HepG2 (cell line): Measurements from ENCODE around the gene PRR29.

Experiments used
- EZH2 ChIP-seq: conservative IDR thresholded peaks from 2 replicates; pipeline ENCODE4 v1.6.1; 2012; ENCODE audit warnings: mild to moderate bottlenecking, low read depth, low read length, moderate library complexity
- HMGXB4 ChIP-seq, 2 experiments: sonication (generic) in 1 of 2; formaldehyde crosslinking in 1 of 2; IDR thresholded peaks; 2 replicates each; pipeline versions ENCODE4 v1.4.0 to v1.6.1; 2018 to 2020; ENCODE audit warnings: missing genetic modification reagents in 2 of 2, borderline replicate concordance in 1 of 2, low read depth in 1 of 2, mild to moderate bottlenecking in 1 of 2, missing biosample characterization in 1 of 2
- PAXIP1 ChIP-seq: sonication (generic); formaldehyde crosslinking; conservative IDR thresholded peaks from 2 replicates; pipeline ENCODE4 v1.4.0; 2020; ENCODE audit warnings: mild to moderate bottlenecking, missing genetic modification reagents, moderate library complexity
- POGK ChIP-seq: sonication (generic); formaldehyde crosslinking; conservative IDR thresholded peaks from 2 replicates; pipeline ENCODE4 v1.8.0; 2022; ENCODE audit warnings: mild to moderate bottlenecking, moderate library complexity, missing genetic modification reagents
- SP2 ChIP-seq: sonication (generic); formaldehyde crosslinking; IDR thresholded peaks from 2 replicates; pipeline ENCODE4 v1.5.1; 2020; ENCODE audit warnings: mild to moderate bottlenecking, missing genetic modification reagents
- TP53 ChIP-seq: sonication (generic); formaldehyde crosslinking; conservative IDR thresholded peaks from 2 replicates; pipeline ENCODE4 v1.4.0; 2020; ENCODE audit warnings: missing genetic modification reagents
- ZBTB20 ChIP-seq: sonication (generic); formaldehyde crosslinking; IDR thresholded peaks from 2 replicates; pipeline ENCODE4 v1.8.1; 2023; ENCODE audit warnings: missing genetic modification reagents, low read depth, mild to moderate bottlenecking, borderline replicate concordance
- ZBTB44 ChIP-seq: sonication (generic); formaldehyde crosslinking; IDR thresholded peaks from 2 replicates; pipeline ENCODE4 v1.4.0; 2020; ENCODE audit warnings: missing genetic modification reagents
- ZNF747 ChIP-seq: sonication (generic); formaldehyde crosslinking; IDR thresholded peaks from 2 replicates; pipeline ENCODE4 v1.8.1; 2023; ENCODE audit warnings: missing genetic modification reagents, mild to moderate bottlenecking, borderline replicate concordance

GRCh38 chr17:64001763-64002529 is 3.8 kb downstream of the PRR29 start:
- TF ChIP-seq SP2 (no peak), ZBTB20 (CRISPR knock-in tag) (no peak), POGK (CRISPR knock-in tag) (no peak), EZH2 (no peak), HMGXB4 (CRISPR knock-in tag; IDR thresholded peaks at IDR 0.05; ENCODE audit: borderline replicate concordance in 1 of 2, low read depth in 1 of 2) (no peak), TP53 (no peak), PAXIP1 (CRISPR knock-in tag) (no peak), ZBTB44 (CRISPR knock-in tag) (no peak), ZNF747 (CRISPR knock-in tag) (no peak)
